HG03439 (cell line): ENCODE data around the gene PTPRG.

Experiments
- ATAC-seq: cut with Tn5 transposase; IDR thresholded peaks from one replicate; pipeline ENCODE4 v1.9.1; 2021; ENCODE audit warnings: mild to moderate bottlenecking, moderate library complexity; ENCODE audit not compliant: unreplicated experiment

The PTPRG gene

DNA sequence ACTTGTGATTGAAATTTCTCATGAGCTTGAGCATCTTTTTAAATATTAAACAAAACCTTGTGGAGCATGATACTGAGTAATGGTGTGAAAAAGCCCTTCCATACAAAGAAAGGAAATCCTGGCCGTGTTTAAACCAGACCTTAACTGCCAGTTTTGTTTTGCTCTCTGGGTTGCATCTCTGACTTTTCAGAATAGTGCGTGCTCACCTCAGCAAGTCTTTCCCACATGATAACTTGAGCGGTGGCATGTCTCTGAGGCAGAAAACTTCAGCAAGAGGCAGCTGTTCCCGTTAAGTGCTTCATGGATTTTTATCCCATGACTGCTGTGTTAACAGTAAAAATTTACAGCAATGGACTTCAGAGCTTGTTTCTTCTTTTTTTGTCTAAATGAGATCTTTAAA is 418.7 kb downstream of the PTPRG start:
- no peak for ATAC-seq

GRCh38 chr3:61981060-61981459 is 419.7 kb downstream of the PTPRG start:
- no peak for ATAC-seq

- ATAC-seq, result no peak
Measured at GRCh38 chr3:61983479-61983878, 422.1 kb downstream of the PTPRG start.

GRCh38 chr3:61985020-61985419 is 423.6 kb downstream of the PTPRG start:
- ATAC-seq, result no peak

GRCh38 chr3:61986473-61986872 is 425.1 kb downstream of the PTPRG start:
- no peak for ATAC-seq

DNA sequence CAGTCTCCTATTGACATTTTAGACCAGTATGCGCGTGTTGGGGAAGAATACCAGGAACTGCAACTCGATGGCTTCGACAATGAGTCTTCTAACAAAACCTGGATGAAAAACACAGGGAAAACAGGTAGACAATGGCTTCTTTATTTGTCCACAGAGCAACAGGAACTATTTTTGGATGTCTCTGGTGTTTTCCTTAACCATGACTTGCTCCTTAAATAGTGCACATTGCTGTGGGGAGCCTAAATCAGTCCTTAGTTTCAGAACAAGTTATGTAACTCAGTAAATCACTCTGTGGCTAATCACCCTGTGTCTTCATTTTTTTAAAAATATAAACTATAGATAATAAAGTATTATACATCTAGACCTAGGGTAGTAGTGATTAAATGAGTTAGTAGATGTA is 428.3 kb downstream of the PTPRG start:
- no peak for ATAC-seq

DNA sequence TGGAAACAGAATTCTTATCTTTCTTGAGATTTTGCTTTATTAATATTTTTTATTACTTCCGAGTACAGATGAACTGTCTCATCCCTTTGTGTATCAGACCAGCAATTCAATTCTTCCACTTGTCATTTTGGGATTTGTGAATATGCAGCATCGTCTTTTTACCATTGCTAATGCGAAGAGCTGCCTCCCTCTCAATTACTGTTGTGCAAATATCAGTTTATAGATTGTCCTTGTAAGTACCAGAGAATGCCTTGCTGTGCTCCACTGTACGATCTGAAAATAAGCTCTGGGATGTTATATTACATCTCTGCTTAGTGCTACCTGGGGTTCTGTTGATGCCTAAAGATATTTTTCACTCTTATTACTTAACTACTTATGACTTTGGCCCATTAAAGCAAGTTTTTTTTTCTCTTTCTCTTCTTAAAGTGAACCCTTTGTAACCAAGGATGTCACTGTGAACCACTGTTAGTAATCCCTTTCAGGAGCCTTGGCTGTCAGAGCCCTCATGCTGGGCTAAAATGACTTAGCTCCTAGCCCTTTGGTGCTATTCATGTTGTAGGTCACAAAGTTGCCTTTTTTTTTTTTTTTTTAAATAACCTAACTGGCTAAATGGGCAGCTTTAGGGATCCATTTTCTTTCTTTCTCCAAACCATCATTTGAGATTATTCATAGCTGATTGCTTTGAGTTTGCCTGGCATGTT is 429.1 kb downstream of the PTPRG start:
- no peak for ATAC-seq

GRCh38 chr3:61991706-61992105 is 430.3 kb downstream of the PTPRG start:
- ATAC-seq, result no peak

DNA sequence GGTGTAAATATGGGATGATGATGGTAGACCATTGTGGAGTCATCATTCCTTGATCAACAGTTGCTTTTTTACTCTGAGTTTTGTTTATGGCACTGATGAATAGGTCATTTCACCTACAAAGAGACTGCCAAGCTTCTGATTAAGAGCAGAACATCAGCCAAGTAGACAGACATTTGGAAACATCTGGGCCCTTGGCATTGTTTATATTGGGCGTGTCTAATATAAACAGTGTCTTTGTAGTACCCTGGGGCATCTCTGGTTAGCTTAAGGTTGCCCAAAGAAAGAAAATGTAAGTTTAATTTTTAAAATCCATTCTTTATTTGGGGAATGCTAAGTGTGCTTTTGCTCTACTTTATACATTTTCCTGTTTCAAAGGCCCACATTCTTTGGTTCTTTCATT is 435.0 kb downstream of the PTPRG start:
- no peak for ATAC-seq

- ATAC-seq, result no peak
Measured at GRCh38 chr3:61997101-61997500, 435.7 kb downstream of the PTPRG start.

DNA sequence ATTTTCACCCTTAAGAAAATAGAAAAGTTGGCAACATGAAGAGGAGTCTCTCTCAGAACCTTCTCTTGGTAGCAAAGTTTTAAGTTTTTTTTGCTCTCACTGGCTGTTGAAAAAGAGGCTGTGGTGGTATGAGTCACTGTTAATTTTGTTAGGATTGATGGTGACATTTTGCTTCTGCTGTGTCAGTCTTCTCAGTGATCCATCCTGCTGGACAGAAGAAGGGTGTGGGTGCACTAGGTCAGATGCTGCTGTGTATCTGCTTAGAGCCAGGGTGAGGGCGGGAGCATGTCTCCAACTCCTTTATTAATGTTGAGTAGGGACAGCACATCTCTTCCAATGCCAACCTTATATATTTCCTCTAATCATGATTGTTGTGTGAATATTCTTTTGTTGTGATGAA is 442.5 kb downstream of the PTPRG start:
- ATAC-seq, result no peak

DNA sequence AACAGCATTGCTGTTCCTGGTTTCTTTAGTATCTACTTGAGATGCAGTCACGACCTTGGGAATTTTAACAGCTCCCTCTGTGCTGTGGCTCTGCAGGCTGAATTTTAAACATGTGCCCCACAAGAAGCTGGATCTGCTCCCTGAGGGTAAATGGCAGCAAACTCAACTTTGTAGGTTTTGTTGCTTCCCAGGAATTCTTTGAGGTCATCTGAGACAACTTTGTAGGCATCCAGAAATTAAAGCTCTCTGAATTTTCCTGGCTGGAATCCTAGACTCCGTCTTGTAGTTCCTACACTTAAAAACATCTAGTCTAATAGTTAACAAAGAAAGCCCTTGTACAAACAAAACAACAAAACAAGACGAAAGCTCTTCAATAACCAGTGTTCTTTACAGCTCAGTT is 445.7 kb downstream of the PTPRG start:
- ATAC-seq, result no peak

- no peak for ATAC-seq
Measured at GRCh38 chr3:62010989-62011388, 449.6 kb downstream of the PTPRG start.

DNA sequence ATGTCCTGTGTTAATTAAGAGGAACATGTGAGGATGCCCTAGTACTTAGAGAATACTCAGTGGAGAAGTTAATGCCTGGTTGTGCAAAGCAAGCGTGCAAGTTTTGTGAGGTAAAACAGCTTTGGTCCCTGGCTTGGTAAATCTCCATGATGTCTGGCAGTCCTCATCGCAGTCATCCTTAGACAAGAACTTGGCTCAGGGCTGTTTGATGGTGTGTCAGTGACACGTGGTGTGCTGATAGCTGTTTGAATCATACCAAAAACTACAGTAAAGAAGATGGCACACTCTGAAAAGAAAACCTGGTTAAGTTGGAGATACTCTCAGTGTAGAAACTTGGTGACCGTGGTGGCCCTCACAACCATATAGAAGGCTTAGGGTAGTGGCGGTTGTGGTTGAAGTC is 450.3 kb downstream of the PTPRG start:
- no peak for ATAC-seq

DNA sequence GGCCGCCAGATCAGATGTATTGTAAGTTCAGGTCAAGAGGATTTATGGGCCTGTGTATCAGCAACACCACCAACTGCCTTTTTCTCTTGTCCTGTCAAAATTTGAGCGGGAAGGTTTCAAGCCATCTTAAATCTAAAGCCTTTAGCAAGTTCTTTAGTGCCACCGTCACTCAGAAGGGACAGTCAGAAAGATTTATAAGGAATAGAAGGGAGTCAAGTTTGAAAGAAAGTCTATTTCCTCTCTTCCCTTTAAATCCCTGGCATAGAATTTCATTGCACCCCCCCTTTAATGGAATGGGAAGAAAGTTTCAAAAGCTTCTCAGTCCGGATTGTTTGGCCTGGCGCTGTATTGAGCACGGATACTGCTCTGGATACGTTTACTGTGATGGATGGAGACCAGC is 452.6 kb downstream of the PTPRG start:
- no peak for ATAC-seq

DNA sequence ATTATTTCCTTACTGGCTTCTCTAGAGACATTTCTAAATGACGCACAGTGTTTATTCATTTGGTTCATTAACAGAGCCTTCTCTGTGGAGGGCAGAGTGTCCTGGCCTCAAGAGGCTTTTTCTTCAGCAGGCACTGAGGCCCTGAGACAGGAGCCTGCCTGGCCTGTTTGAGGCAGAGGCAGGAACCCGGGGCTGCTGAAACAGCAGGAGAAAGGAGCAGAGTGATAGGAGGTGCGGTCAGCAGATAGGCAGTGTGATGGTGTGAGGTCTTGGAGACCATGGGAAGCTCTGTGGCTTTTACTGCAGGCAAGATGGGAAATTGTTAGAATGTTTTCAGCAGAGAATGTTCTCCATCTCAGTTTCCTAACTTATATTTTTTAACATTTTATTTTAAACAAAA is 453.7 kb downstream of the PTPRG start:
- no peak for ATAC-seq

DNA sequence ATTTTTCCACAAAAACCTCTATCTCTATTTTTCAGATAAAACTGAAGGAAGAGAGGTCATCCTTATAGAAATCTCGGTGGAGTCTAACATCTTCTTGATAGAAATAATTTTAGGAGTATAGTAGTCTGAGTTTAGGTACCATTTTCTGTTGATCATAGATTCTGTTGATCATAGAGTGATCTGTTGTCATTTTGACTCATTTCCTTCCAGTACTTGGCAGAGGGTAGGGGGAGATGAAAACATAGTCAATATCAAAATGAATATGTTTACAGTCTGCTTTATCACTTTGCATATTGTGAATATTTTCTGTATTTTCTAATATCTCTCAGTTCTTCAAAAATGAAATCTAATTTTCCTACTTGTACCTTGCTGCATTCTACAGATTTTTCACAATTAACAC is 458.5 kb downstream of the PTPRG start:
- no peak for ATAC-seq

- no peak for ATAC-seq
Measured at GRCh38 chr3:62020706-62021105, 459.3 kb downstream of the PTPRG start.

- ATAC-seq, result no peak
Measured at GRCh38 chr3:62022312-62022711, 460.9 kb downstream of the PTPRG start.

GRCh38 chr3:62024882-62025281 is 463.5 kb downstream of the PTPRG start:
- no peak for ATAC-seq

DNA sequence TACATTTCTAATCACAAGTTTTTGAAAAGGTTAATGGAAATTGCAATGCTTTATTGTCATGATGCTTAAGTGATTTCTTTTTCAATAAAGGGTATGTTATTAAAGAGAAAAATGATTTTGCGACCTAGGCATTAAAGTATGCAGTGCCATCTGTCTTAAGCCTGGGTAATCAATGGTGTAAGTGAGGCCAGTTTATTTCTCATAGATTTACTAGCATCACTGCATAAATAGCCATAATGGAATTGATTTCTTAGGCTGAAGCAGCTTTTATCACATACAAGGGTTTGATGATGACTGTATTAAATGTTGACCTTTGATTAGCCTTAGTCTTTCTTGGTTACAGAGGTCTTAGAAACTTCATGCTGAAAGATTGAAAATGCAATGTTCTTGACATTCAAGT is 464.5 kb downstream of the PTPRG start:
- no peak for ATAC-seq

DNA sequence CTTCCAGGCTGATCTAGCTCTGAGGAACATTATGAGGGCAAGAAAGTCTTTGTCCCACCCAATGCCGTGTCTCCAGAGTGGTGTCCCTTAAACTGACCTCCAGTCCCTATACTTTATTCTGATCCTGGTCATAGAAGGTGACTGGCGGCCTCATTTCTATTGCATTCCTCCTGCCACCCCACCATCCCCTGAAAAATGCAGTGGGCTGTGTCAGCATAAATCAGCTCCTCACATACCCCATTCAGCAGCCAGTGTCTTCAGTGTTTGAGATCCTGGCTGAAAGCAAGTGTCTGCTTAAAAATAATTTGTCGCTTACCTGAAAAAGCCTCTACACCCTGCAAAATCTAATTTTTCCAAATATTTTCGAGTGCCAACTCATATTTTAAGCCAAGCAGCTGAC is 465.9 kb downstream of the PTPRG start:
- no peak for ATAC-seq

- no peak for ATAC-seq
Measured at GRCh38 chr3:62027796-62028195, 466.4 kb downstream of the PTPRG start.
